Neural cell (in vitro differentiated cells): Measurements from ENCODE around the gene PATL1.

Experiments
- EZH2 ChIP-seq: fragments of 200-600, 300-800 bp; shearing (Covaris generic), sonication (generic); IDR thresholded peaks from 2 replicates; pipeline ENCODE4 v1.6.1; 2014; ENCODE audit warnings: antibody characterized with exemption, low read length, borderline replicate concordance, mild to moderate bottlenecking; ENCODE audit not compliant: insufficient read depth, poor library complexity, severe bottlenecking
- TF ChIP-seq, protein P1 (sequence below): fragments of 450-650 bp; IDR thresholded peaks from 2 replicates; pipeline ENCODE4 v1.5.1; 2014; ENCODE audit warnings: antibody characterized with exemption, mild to moderate bottlenecking, moderate library complexity; ENCODE audit not compliant: poor library complexity, severe bottlenecking

DNA sequence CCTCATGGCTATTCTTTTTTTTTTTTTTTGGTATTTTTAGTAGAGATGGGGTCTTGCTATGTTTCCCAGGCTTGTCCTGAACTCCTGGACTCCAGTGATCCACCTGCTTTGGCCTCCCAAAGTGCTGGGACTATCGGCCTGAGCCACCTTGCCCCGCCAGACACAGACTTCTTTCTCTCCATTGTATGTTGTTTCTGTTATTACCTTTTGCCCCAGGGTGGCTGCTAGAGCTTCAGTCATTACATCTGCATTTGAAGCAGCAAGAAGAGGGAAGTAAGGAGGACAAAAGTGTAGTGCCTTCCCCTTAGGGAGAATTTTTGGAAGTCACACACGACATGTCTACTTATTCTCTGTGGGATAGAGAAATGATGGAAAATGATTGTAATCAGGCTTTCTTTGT is 43.1 kb downstream of the PATL1 start:
- TF ChIP-seq, protein P1, sequence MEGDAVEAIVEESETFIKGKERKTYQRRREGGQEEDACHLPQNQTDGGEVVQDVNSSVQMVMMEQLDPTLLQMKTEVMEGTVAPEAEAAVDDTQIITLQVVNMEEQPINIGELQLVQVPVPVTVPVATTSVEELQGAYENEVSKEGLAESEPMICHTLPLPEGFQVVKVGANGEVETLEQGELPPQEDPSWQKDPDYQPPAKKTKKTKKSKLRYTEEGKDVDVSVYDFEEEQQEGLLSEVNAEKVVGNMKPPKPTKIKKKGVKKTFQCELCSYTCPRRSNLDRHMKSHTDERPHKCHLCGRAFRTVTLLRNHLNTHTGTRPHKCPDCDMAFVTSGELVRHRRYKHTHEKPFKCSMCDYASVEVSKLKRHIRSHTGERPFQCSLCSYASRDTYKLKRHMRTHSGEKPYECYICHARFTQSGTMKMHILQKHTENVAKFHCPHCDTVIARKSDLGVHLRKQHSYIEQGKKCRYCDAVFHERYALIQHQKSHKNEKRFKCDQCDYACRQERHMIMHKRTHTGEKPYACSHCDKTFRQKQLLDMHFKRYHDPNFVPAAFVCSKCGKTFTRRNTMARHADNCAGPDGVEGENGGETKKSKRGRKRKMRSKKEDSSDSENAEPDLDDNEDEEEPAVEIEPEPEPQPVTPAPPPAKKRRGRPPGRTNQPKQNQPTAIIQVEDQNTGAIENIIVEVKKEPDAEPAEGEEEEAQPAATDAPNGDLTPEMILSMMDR, result no peak
- TF ChIP-seq EZH2, result no peak
